Activated CD4-positive, alpha-beta T cell treated with anti-CD3 and anti-CD28 coated beads for 48 hours (primary cell): ENCODE results near the gene AFAP1L2.
A peak's percentile ranks its signal among the peaks of the same experiment; 100 is the strongest.
"Not testable (repeated sequence)": the region's sequence is repeated elsewhere in the genome, so short reads cannot be mapped to it uniquely, and the experiment has no call there.

ENCODE experiments used
- DNase-seq: peaks from one replicate; pipeline ENCODE4 v3.0.0-alpha.2; 2020

AFAP1L2 gene

GRCh38 chr10:114359041-114359952 lies 45.0 kb downstream of the AFAP1L2 start:
- DNase-seq: no peak

DNA sequence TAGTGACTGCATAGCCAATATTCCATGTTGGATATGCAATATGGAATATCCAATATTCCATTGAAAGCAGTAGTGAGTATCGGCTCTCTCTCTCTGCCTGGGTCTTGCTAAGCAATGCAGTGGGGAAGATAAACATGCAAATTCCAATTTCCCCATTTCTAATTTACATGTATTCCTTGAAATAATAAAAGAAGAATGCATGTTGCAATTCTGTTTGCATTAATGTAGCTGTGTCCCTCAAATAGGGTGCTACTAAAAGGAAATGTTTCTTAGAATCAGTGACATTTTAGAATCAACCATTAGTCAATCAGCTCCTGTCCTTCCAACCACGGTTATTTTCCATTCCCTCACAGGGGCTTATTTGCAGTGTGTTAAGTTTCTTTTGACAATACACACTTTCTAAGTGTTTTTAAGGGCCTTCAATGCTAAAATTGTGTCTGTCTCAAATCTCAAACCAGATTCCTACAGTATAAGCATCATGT lies 46.7 kb downstream of the AFAP1L2 start:
- DNase-seq: no peak

- no peak for DNase-seq
Observed at GRCh38 chr10:114356751-114357514, 47.4 kb downstream of the AFAP1L2 start.

DNA sequence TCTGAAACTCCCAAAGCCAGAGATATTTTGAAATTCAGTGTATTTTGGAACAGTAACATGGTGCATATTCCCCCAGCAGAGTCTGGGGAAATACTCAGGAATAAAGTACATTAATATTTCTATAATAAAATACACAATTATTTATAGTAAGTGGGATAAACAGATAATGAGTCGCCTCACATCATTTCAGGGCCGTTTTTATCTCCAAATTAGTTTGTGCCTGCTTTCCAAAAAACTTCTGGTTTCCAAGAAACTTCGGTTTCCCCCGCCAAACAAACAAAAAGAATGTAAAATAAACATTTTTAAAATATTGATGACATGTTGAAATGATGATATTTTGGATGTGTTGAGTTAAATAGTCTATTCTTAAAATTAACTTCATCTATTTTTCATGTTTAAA lies 48.2 kb downstream of the AFAP1L2 start:
- no peak for DNase-seq

DNA sequence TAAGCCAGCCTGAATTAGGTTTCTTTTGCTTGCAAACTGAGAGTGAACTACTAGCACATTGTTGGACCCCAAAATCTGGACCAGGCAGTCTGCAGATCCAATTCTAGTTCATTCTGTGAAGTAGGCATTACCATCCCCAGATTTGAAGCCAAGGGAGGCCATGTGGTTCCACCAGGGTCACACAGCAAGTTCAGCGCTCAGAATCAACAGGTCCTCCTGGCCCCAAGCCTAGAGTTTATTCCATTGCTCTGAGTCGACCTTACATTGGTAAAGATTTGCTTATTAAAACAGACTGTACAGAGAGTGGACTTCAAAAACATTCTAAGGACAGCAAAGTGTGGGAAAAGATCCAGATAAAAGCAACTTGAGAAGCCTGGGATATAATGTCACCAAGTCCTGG lies 50.9 kb downstream of the AFAP1L2 start:
- DNase-seq: no peak

DNA sequence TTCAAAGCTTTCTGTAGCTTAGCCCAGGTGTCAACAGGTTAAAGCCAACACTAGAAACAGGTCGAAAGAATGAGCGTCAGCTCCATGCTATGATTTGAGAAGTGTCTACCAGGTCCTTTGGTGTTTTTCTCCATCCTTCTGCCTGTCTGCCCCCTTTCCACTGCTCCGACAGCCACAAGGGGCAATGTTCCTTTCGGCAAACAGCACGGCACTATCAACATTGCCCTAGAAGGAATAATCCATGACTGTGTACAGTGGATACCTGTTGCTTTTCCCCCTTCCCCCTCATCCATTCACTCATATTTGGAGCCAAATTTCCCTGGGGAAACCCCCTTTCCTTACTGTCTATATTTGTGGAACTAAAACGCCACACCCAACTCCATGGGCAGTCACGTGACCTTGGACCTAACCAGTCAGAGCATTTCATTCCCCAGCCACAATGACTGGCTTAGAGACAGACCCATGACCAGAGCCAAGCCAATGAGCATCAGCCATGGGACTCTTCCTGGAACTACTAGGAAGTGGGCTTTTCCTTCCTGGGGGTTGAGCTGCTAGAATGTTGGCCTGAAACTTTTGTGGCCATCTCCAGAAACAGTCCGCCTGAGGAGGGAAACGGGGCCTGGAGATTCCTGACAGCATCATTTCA lies 51.5 kb downstream of the AFAP1L2 start:
- DNase-seq: no peak

DNA sequence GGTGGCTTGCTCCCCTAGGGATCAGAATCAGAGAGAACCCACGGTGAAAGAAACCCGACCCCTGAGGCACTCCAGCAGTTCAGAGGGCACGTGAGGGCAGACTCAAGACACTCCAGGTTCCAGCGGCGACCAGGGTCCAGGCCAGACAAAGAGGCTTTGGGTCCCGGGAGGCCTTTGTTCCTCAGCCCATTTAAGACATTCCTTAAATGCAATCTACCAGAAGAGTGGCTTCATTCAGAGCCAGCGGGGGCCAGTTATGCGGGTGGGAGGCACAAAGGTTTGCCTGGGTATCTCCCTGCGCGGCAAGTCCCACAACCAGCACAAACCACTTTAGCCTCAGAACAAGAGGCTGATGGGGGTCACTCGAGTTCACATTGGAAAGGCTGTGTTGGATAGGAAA lies 53.6 kb downstream of the AFAP1L2 start:
- DNase-seq: no peak

- DNase-seq: no peak
Observed at GRCh38 chr10:114349522-114350215, 54.6 kb downstream of the AFAP1L2 start.

DNA sequence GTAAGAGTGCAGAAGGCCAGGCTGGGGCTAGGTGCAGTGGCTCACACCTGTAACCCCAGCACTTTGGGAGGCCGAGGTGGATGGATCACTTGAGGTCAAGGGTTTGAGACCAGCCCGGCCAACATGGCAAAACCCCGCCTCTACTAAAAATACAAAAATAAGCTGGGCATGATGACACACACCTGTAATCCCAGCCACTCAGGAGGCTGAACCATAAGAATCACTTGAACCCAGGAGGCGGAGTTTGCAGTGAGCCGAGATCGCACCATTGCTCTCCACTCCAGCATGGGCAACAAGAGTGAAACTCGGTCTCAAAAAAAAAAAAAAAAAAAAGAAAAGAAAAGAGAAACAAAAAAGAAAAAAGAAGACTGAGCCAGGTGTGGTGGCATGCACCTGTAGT lies 55.2 kb downstream of the AFAP1L2 start:
- not testable (repeated sequence) for DNase-seq

- DNase-seq: no peak
Observed at GRCh38 chr10:114347791-114348190, 56.5 kb downstream of the AFAP1L2 start.

DNA sequence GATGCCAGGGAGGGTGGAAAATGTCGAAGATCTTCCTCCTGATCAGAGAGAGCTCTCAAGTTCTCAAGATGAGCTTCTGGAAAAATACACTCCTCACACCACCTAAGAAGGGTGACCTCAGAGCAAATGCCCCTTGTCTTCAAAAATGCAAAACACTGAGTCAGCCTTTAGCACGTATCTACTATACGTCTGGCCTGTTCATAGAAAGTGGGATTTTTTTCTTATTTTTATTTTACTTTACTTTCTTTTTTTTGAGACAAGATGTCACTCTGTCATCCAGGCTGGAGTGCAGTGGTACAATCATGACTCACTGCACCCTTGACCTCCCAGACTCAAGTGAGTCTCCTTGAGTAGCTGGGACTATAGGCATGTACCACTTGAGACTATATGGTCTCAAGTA lies 57.1 kb downstream of the AFAP1L2 start:
- no peak for DNase-seq

DNA sequence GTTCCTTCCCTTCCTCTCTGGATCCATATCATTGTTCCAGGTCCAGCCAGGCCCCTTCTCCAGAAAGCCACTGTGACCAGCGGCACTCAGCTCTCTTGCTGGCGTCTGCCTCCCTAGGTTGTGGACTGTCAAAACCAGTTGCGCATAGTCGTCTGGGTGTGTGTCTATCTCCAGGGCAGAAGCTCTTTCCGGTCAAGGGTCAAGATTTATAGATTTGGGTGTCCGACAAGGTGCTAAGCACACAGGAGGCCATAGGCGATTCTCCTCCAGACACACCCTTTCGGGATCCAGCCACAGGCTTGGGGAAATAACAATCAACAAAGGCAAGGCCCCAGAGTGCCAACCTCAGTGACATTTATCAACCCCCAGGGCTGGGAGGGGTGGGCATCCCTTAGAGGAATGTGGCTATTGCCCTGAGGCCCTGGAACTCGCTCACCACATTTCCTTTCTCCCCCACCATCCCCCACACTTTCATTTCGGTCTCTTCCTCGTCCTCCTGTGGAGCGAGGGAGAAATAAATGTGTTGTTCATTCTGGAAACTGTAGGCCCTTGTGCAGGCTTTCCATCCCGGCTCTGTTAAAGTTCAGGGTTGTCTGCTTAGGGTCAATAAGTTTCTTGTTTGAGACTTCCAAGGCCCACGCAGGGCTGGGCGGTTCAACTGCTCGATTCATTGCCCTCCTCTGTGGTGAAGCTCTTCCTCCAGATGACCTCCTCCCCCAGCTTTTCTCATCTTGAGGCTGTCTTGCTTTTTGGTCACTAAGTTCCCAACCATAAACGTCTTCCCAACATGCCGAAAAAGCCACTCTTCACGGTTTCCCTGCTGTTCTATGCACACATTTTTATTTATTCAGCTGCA lies 57.9 kb downstream of the AFAP1L2 start:
- no peak for DNase-seq

DNA sequence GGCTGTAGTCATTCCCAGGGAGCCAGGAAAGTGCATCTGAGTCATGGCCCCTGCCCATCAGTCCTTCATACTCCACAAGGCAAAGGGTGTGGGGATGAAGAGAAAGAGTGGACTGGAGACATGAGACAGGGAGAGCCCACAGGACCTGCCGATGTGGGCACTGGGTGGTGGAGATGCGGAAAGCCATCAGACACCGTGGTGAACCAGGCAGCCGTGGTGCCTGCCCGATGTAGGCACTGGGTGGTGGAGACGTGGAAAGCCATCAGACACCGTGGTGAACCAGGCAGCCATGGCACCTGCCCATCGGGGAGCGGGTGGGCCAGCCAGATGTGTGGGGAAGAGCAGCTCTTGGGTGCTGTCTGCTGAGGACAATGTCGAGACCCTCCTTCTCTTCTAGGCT lies 58.6 kb downstream of the AFAP1L2 start:
- DNase-seq: no peak

DNA sequence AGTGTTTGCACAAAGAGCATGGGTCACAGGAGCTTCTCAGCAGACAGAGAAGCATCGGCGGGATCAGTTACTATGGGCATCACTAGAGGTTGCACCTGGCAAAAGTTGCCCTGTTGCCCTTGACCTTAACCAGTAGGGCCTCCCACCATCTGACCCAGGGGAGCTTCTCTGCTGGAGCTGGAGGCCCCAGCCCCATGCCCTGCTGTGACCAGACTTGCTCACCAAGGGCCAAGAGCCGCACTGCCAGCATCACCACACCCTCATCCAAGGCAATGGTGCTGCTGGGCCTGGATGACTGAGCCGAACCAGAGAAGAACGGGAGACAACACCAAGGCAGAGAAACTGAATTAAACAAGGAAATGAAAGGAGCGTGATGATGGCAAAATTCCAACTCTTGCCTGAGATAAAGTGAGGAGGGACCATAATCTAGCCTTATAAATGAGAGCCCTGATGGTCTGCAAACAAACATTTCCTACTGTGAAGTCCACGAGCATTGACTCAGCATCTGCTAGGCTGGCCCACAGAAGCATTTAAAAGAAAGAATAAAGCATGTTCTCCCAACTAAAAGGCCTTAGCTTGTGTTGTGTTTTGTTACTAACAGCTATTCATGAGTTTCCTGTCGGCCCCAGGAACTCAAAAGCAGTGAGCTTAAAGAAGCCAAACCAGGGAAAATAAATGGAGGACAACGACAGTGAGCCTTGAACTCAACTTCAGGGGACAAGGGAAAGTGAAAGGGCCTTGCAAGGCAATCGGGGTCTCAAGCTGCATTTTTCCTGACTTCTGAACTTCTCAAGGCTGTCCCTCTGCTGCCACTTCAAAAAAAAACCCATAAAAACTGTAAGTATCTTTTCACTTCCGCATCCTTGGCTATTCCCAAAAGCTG lies 60.4 kb downstream of the AFAP1L2 start:
- DNase-seq: no peak

DNA sequence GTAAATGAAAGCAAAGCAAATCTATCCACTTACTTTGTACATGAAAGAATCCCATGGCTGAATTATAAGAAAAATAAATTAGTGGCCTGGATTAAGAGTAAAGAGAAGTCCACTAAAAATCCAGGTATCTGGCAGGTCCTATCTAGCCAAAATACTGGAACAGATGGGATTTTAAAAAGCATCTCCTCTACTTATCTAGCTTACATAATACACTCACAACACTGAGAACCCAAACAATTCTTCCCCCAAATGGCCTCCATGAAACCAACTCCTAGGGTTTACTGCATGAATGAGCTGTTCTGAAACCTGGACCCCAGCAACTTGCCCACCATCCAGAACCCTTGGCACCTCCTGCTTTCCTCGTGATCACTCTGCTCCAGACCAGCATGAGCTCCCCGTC lies 61.3 kb downstream of the AFAP1L2 start:
- DNase-seq: no peak

GRCh38 chr10:114340816-114341215 lies 63.5 kb downstream of the AFAP1L2 start:
- no peak for DNase-seq

GRCh38 chr10:114337510-114338462 lies 66.5 kb downstream of the AFAP1L2 start:
- DNase-seq: peak; percentile 12

GRCh38 chr10:114336823-114337509 lies 67.3 kb downstream of the AFAP1L2 start:
- no peak for DNase-seq

- no peak for DNase-seq
Observed at GRCh38 chr10:114335614-114336013, 68.7 kb downstream of the AFAP1L2 start.
